Fibroblast of lung (primary cell): ENCODE results near the gene C1orf198. TPM values are rescaled to one million over a fixed set of nuclear protein-coding genes. Genes with fewer than 3 reads are reported as not detected.

Experiments used
- DNase-seq, 2 donors: peaks; one replicate each; pipeline versions ENCODE4 v3.0.0 to v3.0.0-alpha.2; 2010; ENCODE audit warnings: low read depth in 2 of 2
- H2AFZ ChIP-seq: 2 replicates; pipeline ENCODE4 v1.5.1; 2012; ENCODE audit warnings: low read length, control low read depth, inconsistent platforms
- H3K27ac ChIP-seq: 2 replicates; pipeline ENCODE4 v1.5.1; 2011; ENCODE audit warnings: low read length, control low read depth; ENCODE audit not compliant: insufficient read depth
- H3K27me3 ChIP-seq: 2 replicates; pipeline ENCODE4 v1.5.1; 2011; ENCODE audit warnings: mild to moderate bottlenecking, low read length; ENCODE audit not compliant: control insufficient read depth, insufficient read depth
- H3K36me3 ChIP-seq: 2 replicates; pipeline ENCODE4 v1.5.1; 2011; ENCODE audit warnings: low read length; ENCODE audit not compliant: control insufficient read depth, insufficient read depth
- H3K4me1 ChIP-seq: 2 replicates; pipeline ENCODE4 v1.5.1; 2011; ENCODE audit warnings: low read length; ENCODE audit not compliant: control insufficient read depth, insufficient read depth; ENCODE audit errors: extremely low read depth
- H3K4me2 ChIP-seq: 2 replicates; pipeline ENCODE4 v1.5.1; 2011; ENCODE audit warnings: low read length, control low read depth; ENCODE audit not compliant: insufficient read depth; ENCODE audit errors: extremely low read depth
- H3K4me3 ChIP-seq, 4 experiments: fragments of 200-600 bp in 1 of 4; sonication (generic) in 1 of 4; replicated peaks in 1 of 4; 2 replicates each; pipeline ENCODE4 v1.5.1; 2011 to 2016; ENCODE audit warnings: low read length in 4 of 4, low read depth in 3 of 4, mild to moderate bottlenecking in 3 of 4, control low read depth in 2 of 4, inconsistent platforms in 1 of 4, mixed read lengths in 1 of 4; ENCODE audit not compliant: insufficient read depth in 1 of 4; ENCODE audit errors: control extremely low read depth in 1 of 4
- H3K79me2 ChIP-seq: 2 replicates; pipeline ENCODE4 v1.5.1; 2012; ENCODE audit warnings: mild to moderate bottlenecking, low read length, inconsistent platforms; ENCODE audit not compliant: control insufficient read depth, insufficient read depth
- H3K9ac ChIP-seq: 2 replicates; pipeline ENCODE4 v1.5.1; 2011; ENCODE audit warnings: mild to moderate bottlenecking, low read length, control low read depth; ENCODE audit not compliant: insufficient read depth
- H3K9me3 ChIP-seq: 2 replicates; pipeline ENCODE4 v1.5.1; 2012; ENCODE audit warnings: low read depth, low read length; ENCODE audit not compliant: control insufficient read depth, insufficient read depth
- H4K20me1 ChIP-seq: 2 replicates; pipeline ENCODE4 v1.5.1; 2011; ENCODE audit warnings: low read length; ENCODE audit not compliant: control insufficient read depth, insufficient read depth; ENCODE audit errors: extremely low read depth
- EZH2 ChIP-seq: IDR thresholded peaks from 2 replicates; pipeline ENCODE4 v1.5.1; 2012; ENCODE audit warnings: low read length, control low read depth, mild to moderate bottlenecking; ENCODE audit errors: missing control alignments
- polyA plus RNA-seq, 2 donors: library from polyadenylated mRNA; depleted of rRNA in 1 of 2; stranded (reverse) in 1 of 2; unstranded in 1 of 2; fragments of >200 nt; gene quantifications; 2 replicates each; pipeline ENCODE4 v1.2.1, GENCODE V29; 2011 to 2012; ENCODE audit warnings: missing spikeins in 1 of 2
- total RNA-seq: library from RNA; depleted of rRNA; stranded (reverse); fragments of >200 nt; gene quantifications from 2 replicates; pipeline ENCODE4 v1.2.1, GENCODE V29; 2014
- TF ChIP-seq, protein P1 (sequence below), 2 donors: IDR thresholded peaks in 1 of 2; conservative IDR thresholded peaks in 1 of 2; 1 replicate in 1 of 2; 2 replicates in 1 of 2; pipeline ENCODE4 v1.5.1; 2011 to 2012; ENCODE audit warnings: low read length in 2 of 2, control low read depth in 1 of 2, inconsistent platforms in 1 of 2, low read depth in 1 of 2, mild to moderate bottlenecking in 1 of 2

Gene C1orf198
- total and polyA plus RNA-seq, 2 donors (not counting 1 experiment from before 2014, with no cell fraction given): 57.8 to 215 TPM

DNA sequence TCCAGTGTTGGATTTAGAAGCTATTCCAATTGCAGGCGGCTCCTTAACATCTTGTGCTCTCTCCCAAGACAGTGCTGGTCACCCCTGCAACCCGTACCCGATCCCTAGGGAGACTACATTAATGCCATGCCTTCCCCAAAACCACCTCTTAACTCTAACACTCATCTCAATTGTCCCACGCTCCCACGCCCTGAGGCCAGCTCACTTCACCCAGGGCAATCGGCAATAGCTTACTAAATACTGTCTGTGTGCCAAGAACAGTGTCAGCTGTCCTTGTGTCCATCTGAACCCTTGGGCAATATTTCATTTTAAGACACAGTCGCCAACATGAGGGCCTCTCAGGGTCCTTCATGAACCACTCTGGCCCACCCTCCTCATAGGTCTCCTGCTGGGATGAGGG is 13.9 kb downstream of the C1orf198 start:
- Histone ChIP-seq H3K79me2 (peaks cover 30% of the 10 kb centered on the region), H4K20me1 (no peaks in the 10 kb centered on the region), H3K27ac (no peak overlapping the region), H3K4me3 (no peak overlapping the region), H3K9me3 (no peaks in the 10 kb centered on the region), H3K4me1 (peaks cover 39% of the 10 kb centered on the region), H3K4me2 (no peak overlapping the region), H3K36me3 (peaks cover 5% of the 10 kb centered on the region), H3K9ac (no peak overlapping the region), H2AFZ (no peak overlapping the region), H3K27me3 (no peaks in the 10 kb centered on the region)
- TF ChIP-seq EZH2: no peak
- TF ChIP-seq, protein P1, sequence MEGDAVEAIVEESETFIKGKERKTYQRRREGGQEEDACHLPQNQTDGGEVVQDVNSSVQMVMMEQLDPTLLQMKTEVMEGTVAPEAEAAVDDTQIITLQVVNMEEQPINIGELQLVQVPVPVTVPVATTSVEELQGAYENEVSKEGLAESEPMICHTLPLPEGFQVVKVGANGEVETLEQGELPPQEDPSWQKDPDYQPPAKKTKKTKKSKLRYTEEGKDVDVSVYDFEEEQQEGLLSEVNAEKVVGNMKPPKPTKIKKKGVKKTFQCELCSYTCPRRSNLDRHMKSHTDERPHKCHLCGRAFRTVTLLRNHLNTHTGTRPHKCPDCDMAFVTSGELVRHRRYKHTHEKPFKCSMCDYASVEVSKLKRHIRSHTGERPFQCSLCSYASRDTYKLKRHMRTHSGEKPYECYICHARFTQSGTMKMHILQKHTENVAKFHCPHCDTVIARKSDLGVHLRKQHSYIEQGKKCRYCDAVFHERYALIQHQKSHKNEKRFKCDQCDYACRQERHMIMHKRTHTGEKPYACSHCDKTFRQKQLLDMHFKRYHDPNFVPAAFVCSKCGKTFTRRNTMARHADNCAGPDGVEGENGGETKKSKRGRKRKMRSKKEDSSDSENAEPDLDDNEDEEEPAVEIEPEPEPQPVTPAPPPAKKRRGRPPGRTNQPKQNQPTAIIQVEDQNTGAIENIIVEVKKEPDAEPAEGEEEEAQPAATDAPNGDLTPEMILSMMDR (conservative IDR thresholded peaks at IDR 0.05 in 1 of 2, IDR thresholded peaks at IDR 0.05 in 1 of 2; ENCODE audit: low read depth in 1 of 2, low read length in 2 of 2): no peak
- DNase-seq: no peak

DNA sequence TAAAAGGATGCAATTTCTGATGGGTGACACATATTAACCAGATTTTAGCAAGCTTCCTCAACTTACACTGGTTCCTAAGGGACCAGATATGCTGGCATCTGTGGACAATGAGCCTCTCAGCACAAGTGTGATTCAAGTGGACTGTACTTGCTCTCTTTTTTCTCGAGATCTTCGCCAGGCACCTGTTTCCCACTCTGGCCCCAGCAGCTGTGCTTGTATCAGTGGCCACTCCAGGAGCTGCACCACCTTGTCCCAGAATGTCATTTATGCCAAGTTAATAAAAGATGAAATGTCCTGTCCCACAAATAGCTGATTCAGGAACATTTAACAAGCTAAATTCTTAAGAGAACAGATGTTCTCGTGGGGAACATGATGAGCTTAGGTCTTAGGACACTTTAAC is 14.6 kb downstream of the C1orf198 start:
- Histone ChIP-seq H3K27me3 (no peaks in the 10 kb centered on the region), H3K9ac (no peak overlapping the region), H3K4me3 (no peak overlapping the region), H3K4me2 (no peak overlapping the region), H3K9me3 (no peaks in the 10 kb centered on the region), H3K79me2 (peaks cover 28% of the 10 kb centered on the region), H3K4me1 (peaks cover 39% of the 10 kb centered on the region), H3K36me3 (peaks cover 5% of the 10 kb centered on the region), H2AFZ (no peak overlapping the region), H4K20me1 (no peaks in the 10 kb centered on the region), H3K27ac (no peak overlapping the region)
- DNase-seq: no peak
- TF ChIP-seq, protein P1 (conservative IDR thresholded peaks at IDR 0.05 in 1 of 2, IDR thresholded peaks at IDR 0.05 in 1 of 2; ENCODE audit: low read depth in 1 of 2, low read length in 2 of 2): no peak
- no peak for TF ChIP-seq EZH2

GRCh38 chr1:230852959-230853358 is 15.4 kb downstream of the C1orf198 start:
- no peak for TF ChIP-seq EZH2
- TF ChIP-seq, protein P1 (conservative IDR thresholded peaks at IDR 0.05 in 1 of 2, IDR thresholded peaks at IDR 0.05 in 1 of 2; ENCODE audit: low read depth in 1 of 2, low read length in 2 of 2): no peak
- H3K27me3 ChIP-seq: no peaks in the 10 kb centered on the region
- peaks cover 35% of the 10 kb centered on the region for H3K4me1 ChIP-seq
- H3K36me3 ChIP-seq: peaks cover 5% of the 10 kb centered on the region
- H2AFZ ChIP-seq: no peak overlapping the region
- no peaks in the 10 kb centered on the region for H3K9me3 ChIP-seq
- no peak overlapping the region for H3K9ac ChIP-seq
- H3K4me2 ChIP-seq: no peak overlapping the region
- no peak overlapping the region for H3K27ac ChIP-seq
- H3K4me3 ChIP-seq: no peak overlapping the region
- no peaks in the 10 kb centered on the region for H4K20me1 ChIP-seq
- no peak for DNase-seq
- peaks cover 29% of the 10 kb centered on the region for H3K79me2 ChIP-seq
